ENCODE data around the gene PDAP1. TPM values are rescaled to one million over a fixed set of nuclear protein-coding genes. Genes with fewer than 3 reads are reported as not detected.

The PDAP1 gene
- total and polyA plus RNA-seq, 9 of the 15 experiments (the other 6 are each of a cell fraction or from before 2014, with no cell fraction given) = 10.2 to 315 (median 129) TPM

DNA sequence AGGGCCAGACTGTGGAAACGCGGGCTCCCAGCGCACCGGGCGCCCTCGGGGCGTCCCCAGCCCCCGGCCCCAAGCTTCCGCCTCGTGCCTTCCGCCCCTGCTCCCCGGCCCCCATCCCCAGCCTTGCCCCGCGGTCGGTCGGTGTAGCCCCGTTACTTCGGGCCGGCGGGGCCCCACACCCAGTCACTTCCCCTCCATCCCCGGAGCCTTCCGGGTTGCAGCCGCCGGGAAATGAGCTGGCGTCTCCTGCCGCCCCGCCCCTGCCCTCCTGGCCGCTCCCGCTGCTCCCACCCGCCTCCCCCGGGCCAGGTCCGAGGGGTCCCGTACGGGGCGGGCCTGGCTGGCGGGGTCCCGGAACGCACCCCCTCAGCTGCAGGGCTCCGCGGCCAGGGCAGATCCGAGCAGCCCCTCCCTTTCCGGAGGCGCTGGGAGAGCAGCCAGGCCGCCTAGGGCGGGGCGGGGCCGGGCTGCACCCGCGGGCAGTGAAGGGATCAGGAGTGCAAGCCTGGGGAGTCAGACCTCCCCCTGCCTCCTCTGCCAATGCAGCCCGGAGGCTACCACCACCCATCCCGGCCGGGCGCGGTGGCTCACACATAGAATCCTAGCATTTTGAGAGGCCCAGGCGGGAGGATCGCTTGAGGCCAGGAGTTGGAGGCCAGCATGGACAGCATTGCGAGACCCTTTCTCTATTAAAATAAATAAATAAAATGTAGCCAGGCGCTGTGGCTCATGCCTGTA is 33.2 kb downstream of the PDAP1 start (continued):
- no peak; the same call in 1 of the 2 replicates for TF ChIP-seq ILF3 (IDR thresholded peaks at IDR 0.05; ENCODE audit: borderline replicate concordance)
- TF ChIP-seq CEBPZ (IDR thresholded peaks at IDR 0.05; ENCODE audit: borderline replicate concordance, low read depth, low read length) = no peak
- TF ChIP-seq PHF20 (IDR thresholded peaks at IDR 0.05; ENCODE audit: partially characterized antibody) = no peak
- TF ChIP-seq ZNF140 (CRISPR knock-in tag; IDR thresholded peaks at IDR 0.05) = no peak
- TF ChIP-seq DDX20 (tag; IDR thresholded peaks at IDR 0.05; ENCODE audit: low read depth) = no peak
- no peak for TF ChIP-seq TCFL5 (CRISPR knock-in tag; conservative IDR thresholded peaks at IDR 0.05)
- TF ChIP-seq TEAD4 (IDR thresholded peaks at IDR 0.05; ENCODE audit: low read length) = no peak
- no peak for TF ChIP-seq TEAD4 (CRISPR knock-in tag; IDR thresholded peaks at IDR 0.05; ENCODE audit: borderline replicate concordance)
- no peak for TF ChIP-seq MITF (IDR thresholded peaks at IDR 0.05)
- TF ChIP-seq HEY1 (CRISPR knock-in tag; IDR thresholded peaks at IDR 0.05; ENCODE audit: borderline replicate concordance) = no peak
- no peak for TF ChIP-seq ARID2 (IDR thresholded peaks at IDR 0.05)
- TF ChIP-seq CBFB (CRISPR knock-in tag; IDR thresholded peaks at IDR 0.05) = no peak; the same call in 1 of the 2 replicates
- no peak; the same call in 1 of the 2 replicates for TF ChIP-seq ZFX (CRISPR knock-in tag; IDR thresholded peaks at IDR 0.05)
- no peak for TF ChIP-seq E2F5 (CRISPR knock-in tag; IDR thresholded peaks at IDR 0.05)
- TF ChIP-seq ESRRA (IDR thresholded peaks at IDR 0.05; ENCODE audit: borderline replicate concordance, low read depth) = no peak
- no peak for TF ChIP-seq HLTF (IDR thresholded peaks at IDR 0.05)
- TF ChIP-seq OTX1 (CRISPR knock-in tag; IDR thresholded peaks at IDR 0.05) = no peak
- TF ChIP-seq FIP1L1 (IDR thresholded peaks at IDR 0.05; ENCODE audit: low read depth, low read length, poor library complexity, severe bottlenecking) = no peak
- TF ChIP-seq ZNF232 (CRISPR knock-in tag; IDR thresholded peaks at IDR 0.05) = no peak
- TF ChIP-seq ZKSCAN1 (IDR thresholded peaks at IDR 0.05; ENCODE audit: low read depth, low read length) = no peak
- TF ChIP-seq, protein P1, sequence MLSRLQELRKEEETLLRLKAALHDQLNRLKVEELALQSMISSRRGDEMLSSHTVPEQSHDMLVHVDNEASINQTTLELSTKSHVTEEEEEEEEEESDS (CRISPR knock-in tag; IDR thresholded peaks at IDR 0.05) = no peak
- TF ChIP-seq BHLHE40 (IDR thresholded peaks at IDR 0.05; ENCODE audit: low read length) = no peak
- no peak for TF ChIP-seq FOXP1 (CRISPR knock-in tag; IDR thresholded peaks at IDR 0.05)
- no peak for TF ChIP-seq ZKSCAN8 (CRISPR knock-in tag; IDR thresholded peaks at IDR 0.05)
- no peak for TF ChIP-seq ATF1 (CRISPR knock-in tag; IDR thresholded peaks at IDR 0.05)
- peak; percentile 14; the same call in 1 of the 2 replicates for TF ChIP-seq ATF1 (tag; IDR thresholded peaks at IDR 0.05)

Measured in K562 (cell line).